NCI-H128 (cell line): ENCODE data around the gene FAM20C.

ENCODE experiments used
- DNase-seq: peaks from one replicate; lab custom pipeline; 2025; ENCODE audit not compliant: unreplicated experiment; lab: John Stamatoyannopoulos, UW

Gene FAM20C

DNA sequence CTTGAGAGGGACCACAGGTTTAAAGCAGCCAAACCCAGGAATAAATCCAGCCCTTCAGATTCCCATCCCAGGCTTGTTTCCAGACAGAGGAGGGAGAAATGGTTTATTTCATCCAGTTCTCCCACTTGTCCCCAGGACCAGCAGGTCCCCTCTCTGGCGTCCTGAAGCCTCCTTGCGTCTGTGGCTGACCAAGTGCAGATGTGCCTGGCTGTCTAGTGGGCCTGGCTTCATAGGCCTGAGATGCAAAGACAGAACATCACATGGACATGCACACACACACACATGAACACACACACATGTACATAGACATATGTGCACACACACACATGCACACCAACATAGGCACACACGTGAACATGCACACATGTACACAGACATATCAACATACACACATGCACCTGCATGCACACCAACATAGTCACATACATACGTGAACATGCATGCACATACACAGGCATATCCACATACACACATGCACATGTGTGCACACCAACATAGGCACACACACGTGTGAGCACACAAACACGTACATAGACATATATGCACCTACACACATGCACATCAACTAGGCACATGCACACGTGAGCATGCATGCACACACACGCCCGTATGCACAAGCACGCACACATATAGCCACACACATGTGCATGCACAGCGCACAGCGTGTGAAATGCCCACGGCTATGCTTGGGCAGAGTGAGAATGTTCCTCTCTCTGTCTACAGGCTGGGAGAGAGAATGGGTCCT, 108.3 kb downstream of the FAM20C start:
- DNase-seq: no peak

DNA sequence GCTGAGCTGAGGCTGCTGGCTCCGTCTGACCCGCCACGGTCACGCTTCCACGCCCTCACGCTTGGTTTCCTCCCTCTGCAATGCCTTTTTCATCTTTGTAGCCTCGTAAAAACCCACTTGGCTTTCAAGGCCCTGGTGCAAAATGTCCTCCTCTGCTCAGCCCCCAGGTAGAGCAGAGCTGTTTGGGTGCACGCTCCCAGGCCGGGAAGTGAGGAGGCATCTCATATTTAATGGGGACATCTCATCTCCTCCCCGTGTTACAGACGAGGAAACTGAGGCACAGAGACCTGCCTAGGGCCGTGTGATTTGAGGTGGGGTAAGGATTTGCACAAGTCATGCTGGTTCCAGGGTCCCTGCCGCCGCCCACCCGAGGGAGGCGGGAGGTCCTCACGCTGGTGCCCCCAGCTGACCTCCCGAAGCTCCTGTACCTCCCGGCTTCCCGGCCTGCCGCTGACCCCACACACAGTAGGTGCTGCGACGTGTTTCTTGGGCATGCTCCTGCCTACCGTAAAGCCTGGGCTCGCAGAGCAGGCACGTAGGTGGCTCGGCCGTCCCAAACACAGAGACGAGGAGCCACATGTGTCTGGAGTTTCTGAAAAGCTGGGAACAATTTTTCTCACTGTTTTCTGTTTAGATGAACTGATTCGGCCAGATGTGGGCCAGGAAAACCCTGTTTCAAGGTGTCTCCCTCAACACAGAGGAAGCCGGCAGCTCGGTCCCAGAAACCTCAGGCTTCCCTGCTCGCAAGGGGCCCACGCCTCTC, 109.1 kb downstream of the FAM20C start:
- no peak for DNase-seq

DNA sequence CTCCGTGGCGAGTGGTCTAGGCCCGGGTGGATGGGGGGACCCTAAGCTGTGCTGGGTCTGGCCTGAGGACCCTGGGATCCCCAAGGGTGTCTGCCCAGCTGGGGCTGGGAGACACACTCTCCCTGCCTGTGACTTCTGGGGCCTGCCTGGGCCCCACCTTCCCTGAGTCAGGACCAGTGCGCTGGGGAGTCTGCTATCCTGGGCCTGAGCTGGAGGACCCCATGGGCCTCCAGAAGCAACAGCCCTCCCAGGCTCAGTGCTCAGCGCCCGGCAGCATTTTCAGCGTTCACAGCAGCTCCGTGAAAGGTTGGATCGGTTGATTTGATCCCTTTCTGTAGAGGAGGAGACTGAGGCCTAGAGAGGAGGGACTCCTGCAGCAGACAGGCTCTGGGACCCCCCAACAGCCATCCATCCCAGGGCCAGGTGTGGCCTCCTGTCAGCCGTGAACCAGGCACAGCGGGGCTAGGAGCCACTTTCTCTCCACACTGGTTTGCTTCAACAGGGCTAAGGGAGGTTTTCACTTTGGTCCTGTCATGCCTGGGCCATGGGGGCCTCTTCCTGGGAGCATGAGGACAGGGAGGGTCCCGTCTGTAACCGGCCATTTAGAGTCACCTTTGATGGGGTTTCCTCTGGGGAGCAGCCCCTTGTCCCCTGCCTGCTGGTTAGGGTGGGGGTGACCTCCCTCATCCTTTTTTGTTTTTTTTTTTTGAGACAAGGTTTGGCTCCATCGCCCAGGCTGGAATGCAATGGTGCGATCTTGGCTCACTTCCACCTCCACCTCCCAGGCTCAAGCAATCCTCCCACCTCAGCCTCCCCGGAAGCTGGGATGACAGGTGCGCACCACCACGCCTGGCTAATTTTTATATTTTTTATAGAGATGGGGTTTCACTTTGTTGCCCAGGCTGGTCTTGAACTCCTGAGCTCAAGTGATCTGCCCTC, 110.0 kb downstream of the FAM20C start:
- no peak for DNase-seq

DNA sequence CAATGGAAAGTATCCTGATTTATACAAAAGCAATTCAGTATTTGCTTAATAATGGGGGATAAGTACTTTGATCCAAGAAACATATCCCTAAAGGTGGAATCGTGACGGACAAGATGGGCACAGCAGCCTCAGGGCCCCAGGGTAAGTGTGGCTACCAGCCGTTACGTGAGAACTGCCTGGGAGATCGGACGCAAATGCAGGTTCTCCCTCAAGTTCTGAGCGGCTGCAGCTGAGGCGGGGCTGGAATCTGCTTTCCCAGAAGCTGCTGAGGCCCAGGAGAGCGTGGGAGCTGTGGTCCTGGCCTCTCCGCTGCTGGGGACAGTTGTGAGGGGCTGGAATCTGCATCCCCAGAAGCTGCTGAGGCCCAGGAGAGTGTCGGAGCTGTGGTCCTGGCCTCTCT, 111.1 kb downstream of the FAM20C start:
- no peak for DNase-seq

DNA sequence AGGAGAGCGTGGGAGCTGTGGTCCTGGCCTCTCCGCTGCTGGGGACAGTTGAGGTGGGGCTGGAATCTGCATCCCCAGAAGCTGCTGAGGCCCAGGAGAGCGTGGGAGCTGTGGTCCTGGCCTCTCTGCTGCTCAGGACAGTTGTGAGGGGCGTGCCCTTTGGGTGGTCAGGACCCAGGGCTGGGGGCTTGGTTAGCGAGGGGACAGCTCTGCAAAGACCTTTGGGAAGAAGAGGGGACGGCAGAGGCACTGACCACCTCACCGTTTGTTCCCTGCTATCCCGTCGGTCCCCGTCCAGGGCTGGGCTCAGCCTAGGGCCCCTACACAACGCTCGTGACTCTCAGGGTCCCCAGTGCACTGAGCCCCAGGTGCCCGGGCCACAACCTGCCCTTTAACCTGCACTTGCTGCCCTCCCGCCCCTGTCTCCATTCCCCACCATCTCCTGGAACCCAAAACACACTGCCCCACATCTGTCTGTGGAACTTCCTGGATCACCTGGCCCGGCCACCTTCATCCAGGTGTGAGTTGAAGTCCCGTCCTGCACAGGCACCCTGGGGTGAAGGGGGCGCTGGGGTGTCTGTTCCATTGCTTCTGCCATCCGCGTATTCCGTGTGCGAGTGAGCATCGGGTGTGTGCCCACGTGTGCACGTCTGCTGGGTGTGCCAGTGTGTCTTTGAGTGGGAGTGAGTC, 111.7 kb downstream of the FAM20C start:
- DNase-seq: no peak

DNA sequence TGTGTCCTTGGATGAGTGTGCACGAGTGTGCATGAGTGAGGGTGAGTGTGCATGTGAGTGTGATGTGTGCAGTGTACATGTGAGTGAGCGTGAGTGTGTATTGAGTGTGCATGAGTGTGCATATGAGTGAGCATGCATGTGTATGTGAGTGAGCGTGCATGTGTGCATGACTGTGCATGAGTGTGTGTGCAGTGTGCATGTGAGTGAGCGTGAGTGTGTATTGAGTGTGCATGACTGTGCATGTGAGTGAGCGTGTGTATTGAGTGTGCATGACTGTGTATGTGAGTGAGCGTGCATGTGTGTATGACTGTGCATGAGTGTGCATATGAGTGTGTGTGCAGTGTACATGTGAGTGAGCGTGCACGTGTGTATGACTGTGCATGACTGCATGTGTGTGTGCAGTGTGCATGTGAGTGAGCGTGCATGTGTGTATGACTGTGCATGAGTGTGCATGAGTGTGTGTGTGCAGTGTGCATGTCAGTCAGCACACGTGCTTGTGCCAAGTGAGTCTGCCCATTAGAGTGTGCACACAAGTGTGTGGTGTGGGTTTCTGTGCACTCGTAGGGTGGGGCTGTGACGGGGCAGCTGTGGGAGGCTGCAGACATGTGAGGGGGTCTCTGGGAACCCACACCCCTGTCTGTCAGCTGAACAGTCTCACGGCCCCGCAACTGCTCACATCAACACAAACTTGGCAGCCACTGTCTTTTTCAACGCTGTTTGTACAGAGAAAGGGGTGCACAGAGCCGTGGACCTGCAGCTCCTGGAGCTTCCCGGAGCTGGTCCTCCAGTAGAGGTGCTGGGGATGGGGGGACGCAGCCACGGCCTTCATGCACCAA, 112.4 kb downstream of the FAM20C start:
- DNase-seq: no peak

DNA sequence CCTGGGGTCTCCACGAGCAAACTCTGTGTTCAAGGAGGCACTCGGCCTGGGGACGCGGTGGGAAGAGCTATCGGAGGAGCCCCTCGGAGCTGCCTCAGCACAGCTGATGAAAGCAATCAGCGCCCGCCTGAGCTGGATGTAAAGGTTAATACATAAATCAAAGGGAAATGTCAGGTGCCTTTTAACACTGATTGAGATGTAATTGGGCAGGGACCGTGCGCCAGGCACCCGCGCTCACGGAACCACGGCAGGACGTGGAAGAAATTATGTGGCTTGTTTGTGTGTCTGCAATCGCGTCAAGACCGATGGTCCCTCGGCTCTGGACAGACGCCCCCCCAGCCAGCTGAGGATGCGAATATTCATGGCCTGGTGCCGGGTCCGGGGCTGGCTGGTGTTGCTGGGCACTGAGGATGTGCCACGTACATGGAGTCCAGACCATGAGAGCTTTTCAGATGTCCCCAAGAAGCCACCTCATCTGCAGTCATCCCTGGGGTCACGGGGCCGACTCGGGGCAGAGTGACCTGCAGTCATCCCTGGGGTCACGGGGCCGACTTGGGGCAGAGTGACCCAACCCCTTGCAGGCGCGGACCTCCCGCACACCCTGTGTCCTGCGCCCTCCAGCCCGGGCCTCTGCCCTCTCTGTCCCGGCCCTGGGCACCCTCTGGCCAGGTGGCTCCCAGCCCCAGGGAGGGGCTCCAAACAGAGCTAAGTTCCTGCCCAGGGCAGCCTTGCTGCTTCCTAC, 113.2 kb downstream of the FAM20C start:
- DNase-seq: no peak

DNA sequence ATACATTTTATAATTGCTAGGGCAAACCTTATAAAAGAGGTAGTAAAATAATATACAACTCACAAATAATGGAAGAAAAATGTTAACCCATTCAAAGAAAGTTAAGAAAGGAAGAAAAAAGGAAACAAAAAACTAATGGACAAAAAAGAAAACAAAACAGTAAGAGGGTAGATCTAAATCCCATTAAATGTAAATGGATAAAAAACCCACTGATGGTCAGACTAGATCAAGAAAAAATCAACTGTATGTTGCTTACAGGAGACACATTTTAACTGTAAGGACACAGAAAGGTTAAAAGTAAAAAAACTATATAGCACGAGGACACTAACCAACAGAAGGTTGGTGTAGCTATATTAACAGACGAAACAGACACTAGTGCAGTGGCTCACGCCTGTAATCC, 115.6 kb downstream of the FAM20C start:
- DNase-seq: no peak

DNA sequence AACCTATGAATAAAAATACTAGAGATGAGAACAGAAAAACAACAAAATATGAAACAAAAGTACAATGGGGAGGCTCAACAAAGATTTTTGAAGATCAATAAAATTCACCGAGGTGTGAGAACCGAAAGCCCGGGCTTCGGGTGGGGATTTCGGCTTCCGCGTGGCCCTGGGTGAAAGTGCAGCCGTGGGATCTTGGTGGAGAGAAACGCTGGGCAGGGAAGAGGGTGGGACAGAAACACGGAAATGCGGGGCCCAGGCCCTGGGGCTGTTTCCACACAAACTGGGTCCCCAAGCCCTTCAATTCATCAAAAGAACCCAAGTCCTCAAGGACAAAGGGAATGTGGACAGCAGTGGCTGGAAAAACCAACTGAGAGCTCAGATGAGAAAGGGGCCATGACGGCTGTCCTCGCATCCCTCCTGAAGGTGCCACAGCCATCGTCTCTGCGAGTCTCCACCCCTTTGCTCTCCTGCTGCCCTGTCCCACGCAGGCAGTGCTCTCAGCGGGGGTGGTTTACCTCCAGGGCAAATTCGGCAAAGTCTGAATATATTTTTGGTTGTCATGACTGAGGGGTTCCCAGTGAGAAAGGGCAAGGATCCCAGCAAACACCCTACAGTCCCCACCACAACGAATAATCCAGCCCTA, 117.3 kb downstream of the FAM20C start:
- DNase-seq: no peak
